GM18520 (cell line): ENCODE results near the gene STMND1.

Experiments used
- ATAC-seq: cut with Tn5 transposase; IDR thresholded peaks from one replicate; pipeline ENCODE4 v1.9.1; 2021; ENCODE audit not compliant: unreplicated experiment

Gene STMND1

GRCh38 chr6:17097982-17098381 lies 3.9 kb upstream of the STMND1 start:
- no peak for ATAC-seq

- ATAC-seq, result no peak
Observed at GRCh38 chr6:17098538-17098937, 3.3 kb upstream of the STMND1 start.

GRCh38 chr6:17099401-17100059 lies 2.3 kb upstream of the STMND1 start:
- ATAC-seq, result no peak

- no peak for ATAC-seq
Observed at GRCh38 chr6:17100806-17101205, 1.0 kb upstream of the STMND1 start.

- ATAC-seq, result no peak
Observed at GRCh38 chr6:17102258-17102870, 514 bp downstream of the STMND1 start.

GRCh38 chr6:17103715-17104114 lies 1.9 kb downstream of the STMND1 start:
- ATAC-seq, result no peak

- ATAC-seq, result no peak
Observed at GRCh38 chr6:17107863-17108262, 6.0 kb downstream of the STMND1 start.

GRCh38 chr6:17115251-17116116 lies 13.6 kb downstream of the STMND1 start:
- ATAC-seq, result no peak

GRCh38 chr6:17116117-17116440 lies 14.2 kb downstream of the STMND1 start:
- ATAC-seq, result no peak

GRCh38 chr6:17120019-17120418 lies 18.2 kb downstream of the STMND1 start:
- no peak for ATAC-seq

GRCh38 chr6:17125407-17125806 lies 23.6 kb downstream of the STMND1 start:
- no peak for ATAC-seq

- ATAC-seq, result no peak
Observed at GRCh38 chr6:17130786-17131185, 28.9 kb downstream of the STMND1 start.

- ATAC-seq, result no peak
Observed at GRCh38 chr6:17132967-17133366, 31.1 kb downstream of the STMND1 start.

- no peak for ATAC-seq
Observed at GRCh38 chr6:17138033-17138432, 36.2 kb downstream of the STMND1 start.

GRCh38 chr6:17144016-17144415 lies 42.2 kb downstream of the STMND1 start:
- ATAC-seq, result no peak

- no peak for ATAC-seq
Observed at GRCh38 chr6:17149571-17149970, 47.7 kb downstream of the STMND1 start.

GRCh38 chr6:17150096-17150495 lies 48.2 kb downstream of the STMND1 start:
- no peak for ATAC-seq

GRCh38 chr6:17151888-17152287 lies 50.0 kb downstream of the STMND1 start:
- ATAC-seq, result no peak

- no peak for ATAC-seq
Observed at GRCh38 chr6:17152703-17153102, 50.9 kb downstream of the STMND1 start.

- ATAC-seq, result no peak
Observed at GRCh38 chr6:17156112-17156921, 54.5 kb downstream of the STMND1 start.

GRCh38 chr6:17156966-17157365 lies 55.1 kb downstream of the STMND1 start:
- no peak for ATAC-seq
